ENCODE measurements around the gene COL1A2.

Gene COL1A2

GRCh38 chr7:94397722-94398121 is 3.0 kb downstream of the COL1A2 start:
- H3K4me3 ChIP-seq (ENCODE audit: low read length, poor library complexity, severe bottlenecking): no peak overlapping the region
- no peak overlapping the region for H3K9ac ChIP-seq (ENCODE audit: low read depth, low read length, poor library complexity, severe bottlenecking)
- no peaks in the 10 kb centered on the region for H3K4me1 ChIP-seq (ENCODE audit: insufficient read depth, low read length, poor library complexity, severe bottlenecking)
- H3K79me2 ChIP-seq (ENCODE audit: insufficient read depth, low read length): no peaks in the 10 kb centered on the region
- H2AFZ ChIP-seq (ENCODE audit: low read length): no peak overlapping the region
- H3F3A ChIP-seq (ENCODE audit: low read depth): no peaks in the 10 kb centered on the region
- TF ChIP-seq CTCF (conservative IDR thresholded peaks at IDR 0.05; ENCODE audit: low read length): no peak
- TF ChIP-seq EZH2phosphoT487 (IDR thresholded peaks at IDR 0.05; ENCODE audit: borderline replicate concordance): no peak
- H3K36me3 ChIP-seq (ENCODE audit: insufficient read depth, low read length): no peaks in the 10 kb centered on the region
- no peaks in the 10 kb centered on the region for H3K27me3 ChIP-seq (ENCODE audit: insufficient read depth, low read length, poor library complexity, severe bottlenecking)
- no peaks in the 10 kb centered on the region for H3K9me2 ChIP-seq (replicated peaks; ENCODE audit: low read depth, low read length)
- no peaks in the 10 kb centered on the region for H4K20me1 ChIP-seq (ENCODE audit: insufficient read depth, low read length, poor library complexity, severe bottlenecking)
- H3K4me2 ChIP-seq (ENCODE audit: low read depth, low read length, poor library complexity, severe bottlenecking): no peak overlapping the region
- no peaks in the 10 kb centered on the region for H3K9me3 ChIP-seq (ENCODE audit: insufficient read depth, low read depth, low read length)

GRCh38 chr7:94398841-94399240 is 4.1 kb downstream of the COL1A2 start:
- no peaks in the 10 kb centered on the region for H3F3A ChIP-seq (ENCODE audit: low read depth)
- H3K9me2 ChIP-seq (replicated peaks; ENCODE audit: low read depth, low read length): no peaks in the 10 kb centered on the region
- no peaks in the 10 kb centered on the region for H3K4me1 ChIP-seq (ENCODE audit: insufficient read depth, low read length, poor library complexity, severe bottlenecking)
- H4K20me1 ChIP-seq (ENCODE audit: insufficient read depth, low read length, poor library complexity, severe bottlenecking): no peaks in the 10 kb centered on the region
- no peak overlapping the region for H2AFZ ChIP-seq (ENCODE audit: low read length)
- no peak overlapping the region for H3K4me3 ChIP-seq (ENCODE audit: low read length, poor library complexity, severe bottlenecking)
- no peak overlapping the region for H3K9ac ChIP-seq (ENCODE audit: low read depth, low read length, poor library complexity, severe bottlenecking)
- no peaks in the 10 kb centered on the region for H3K9me3 ChIP-seq (ENCODE audit: insufficient read depth, low read depth, low read length)
- no peak overlapping the region for H3K4me2 ChIP-seq (ENCODE audit: low read depth, low read length, poor library complexity, severe bottlenecking)
- H3K27me3 ChIP-seq (ENCODE audit: insufficient read depth, low read length, poor library complexity, severe bottlenecking): no peaks in the 10 kb centered on the region
- H3K36me3 ChIP-seq (ENCODE audit: insufficient read depth, low read length): no peaks in the 10 kb centered on the region
- H3K79me2 ChIP-seq (ENCODE audit: insufficient read depth, low read length): no peaks in the 10 kb centered on the region
- no peak for TF ChIP-seq CTCF (conservative IDR thresholded peaks at IDR 0.05; ENCODE audit: low read length)

- Histone ChIP-seq H2AFZ (ENCODE audit: low read length) (no peak overlapping the region), H3K4me2 (ENCODE audit: low read depth, low read length, poor library complexity, severe bottlenecking) (no peak overlapping the region), H3K36me3 (ENCODE audit: insufficient read depth, low read length) (no peaks in the 10 kb centered on the region), H3K9me2 (replicated peaks; ENCODE audit: low read depth, low read length) (no peaks in the 10 kb centered on the region), H4K20me1 (ENCODE audit: insufficient read depth, low read length, poor library complexity, severe bottlenecking) (no peaks in the 10 kb centered on the region), H3K4me1 (ENCODE audit: insufficient read depth, low read length, poor library complexity, severe bottlenecking) (no peaks in the 10 kb centered on the region), H3K9me3 (ENCODE audit: insufficient read depth, low read depth, low read length) (no peaks in the 10 kb centered on the region), H3F3A (ENCODE audit: low read depth) (no peaks in the 10 kb centered on the region), H3K9ac (ENCODE audit: low read depth, low read length, poor library complexity, severe bottlenecking) (no peak overlapping the region), H3K79me2 (ENCODE audit: insufficient read depth, low read length) (no peaks in the 10 kb centered on the region), H3K27me3 (ENCODE audit: insufficient read depth, low read length, poor library complexity, severe bottlenecking) (no peaks in the 10 kb centered on the region), H3K4me3 (ENCODE audit: low read length, poor library complexity, severe bottlenecking) (no peak overlapping the region)
- TF ChIP-seq CTCF (conservative IDR thresholded peaks at IDR 0.05; ENCODE audit: low read length) (no peak), EZH2phosphoT487 (IDR thresholded peaks at IDR 0.05; ENCODE audit: borderline replicate concordance) (no peak)
Observed at GRCh38 chr7:94400022-94400421, 5.3 kb downstream of the COL1A2 start.
